Embryonic facial prominence (tissue), 1 donor: ENCODE measurements around the gene PDE6A.
"Not testable (repeated sequence)": the region's sequence is repeated elsewhere in the genome, so short reads cannot be mapped to it uniquely, and the experiment has no call there.

Source experiments
- DNase-seq: peaks from one replicate; pipeline ENCODE4 v3.0.0-alpha.2; 2016; ENCODE audit errors: extremely low spot score

PDE6A gene

DNA sequence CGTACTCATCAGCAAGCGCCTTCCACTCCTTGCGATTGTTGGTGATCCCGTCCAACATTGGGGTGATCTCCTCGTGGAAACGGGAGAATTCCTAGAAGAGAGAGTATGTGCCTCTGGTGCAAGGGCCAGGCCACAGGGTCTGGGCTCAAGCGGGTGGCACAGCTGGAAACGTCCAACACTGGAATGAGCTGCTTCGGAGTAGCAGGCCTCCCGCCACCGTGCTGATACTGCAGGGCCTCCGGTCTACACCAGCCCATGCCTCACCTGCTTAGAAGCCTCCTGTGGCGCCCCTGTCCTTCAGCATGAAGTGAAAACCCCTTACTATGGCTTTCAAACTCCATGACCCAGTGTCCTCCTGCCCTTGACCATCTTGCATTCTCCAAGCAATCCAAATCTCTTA lies 81.4 kb downstream of the PDE6A start:
- DNase-seq = no peak

- no peak for DNase-seq
These were observed 83.7 kb downstream of the PDE6A start for GRCh38 chr5:149860801-149861322.

GRCh38 chr5:149859746-149860145 lies 84.8 kb downstream of the PDE6A start:
- DNase-seq = no peak

DNA sequence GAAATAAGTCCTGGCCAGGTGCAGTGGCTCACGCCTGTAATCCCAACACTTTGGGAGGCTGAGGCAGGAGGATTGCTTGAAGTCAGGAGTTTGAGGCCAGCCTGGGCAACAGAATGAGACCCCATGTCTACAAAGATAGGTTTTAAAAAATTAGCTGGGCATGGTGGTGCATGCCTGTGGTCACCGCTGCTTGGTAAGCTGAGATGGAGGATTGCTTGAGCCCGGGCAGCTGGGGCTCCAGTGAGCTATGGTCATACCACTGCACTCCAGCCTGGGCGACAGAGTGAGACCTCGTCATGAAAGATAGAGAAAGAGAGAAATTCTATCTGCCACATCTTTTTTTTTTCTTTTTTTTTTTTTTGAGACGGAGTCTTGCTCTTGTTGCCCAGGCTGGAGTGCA lies 86.1 kb downstream of the PDE6A start:
- DNase-seq = not testable (repeated sequence)

GRCh38 chr5:149857499-149857898 lies 87.1 kb downstream of the PDE6A start:
- DNase-seq = no peak

- no peak for DNase-seq
These were observed 89.2 kb downstream of the PDE6A start for GRCh38 chr5:149855366-149855765.

DNA sequence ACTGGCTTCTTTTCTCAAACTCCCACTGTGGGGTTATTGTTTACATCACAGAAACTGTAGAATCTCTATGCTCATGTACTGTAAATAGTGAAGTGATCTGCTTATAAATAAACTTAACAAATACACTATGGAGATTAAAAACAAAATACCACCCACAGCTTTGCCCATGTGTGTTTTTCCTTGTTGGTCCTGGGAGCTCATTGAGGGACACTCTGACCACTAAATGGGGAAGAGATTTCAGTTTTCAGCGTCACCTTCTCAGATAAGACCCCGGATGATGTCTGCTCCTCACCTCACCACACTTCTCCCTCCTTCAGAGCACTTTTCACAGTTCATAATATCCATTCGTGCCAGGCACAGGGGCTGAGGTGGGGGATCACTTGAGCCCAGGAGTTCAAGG lies 89.7 kb downstream of the PDE6A start:
- DNase-seq = no peak

GRCh38 chr5:149853701-149854100 lies 90.9 kb downstream of the PDE6A start:
- DNase-seq = no peak

- no peak for DNase-seq
These were observed 91.3 kb downstream of the PDE6A start for GRCh38 chr5:149853331-149853648.

DNA sequence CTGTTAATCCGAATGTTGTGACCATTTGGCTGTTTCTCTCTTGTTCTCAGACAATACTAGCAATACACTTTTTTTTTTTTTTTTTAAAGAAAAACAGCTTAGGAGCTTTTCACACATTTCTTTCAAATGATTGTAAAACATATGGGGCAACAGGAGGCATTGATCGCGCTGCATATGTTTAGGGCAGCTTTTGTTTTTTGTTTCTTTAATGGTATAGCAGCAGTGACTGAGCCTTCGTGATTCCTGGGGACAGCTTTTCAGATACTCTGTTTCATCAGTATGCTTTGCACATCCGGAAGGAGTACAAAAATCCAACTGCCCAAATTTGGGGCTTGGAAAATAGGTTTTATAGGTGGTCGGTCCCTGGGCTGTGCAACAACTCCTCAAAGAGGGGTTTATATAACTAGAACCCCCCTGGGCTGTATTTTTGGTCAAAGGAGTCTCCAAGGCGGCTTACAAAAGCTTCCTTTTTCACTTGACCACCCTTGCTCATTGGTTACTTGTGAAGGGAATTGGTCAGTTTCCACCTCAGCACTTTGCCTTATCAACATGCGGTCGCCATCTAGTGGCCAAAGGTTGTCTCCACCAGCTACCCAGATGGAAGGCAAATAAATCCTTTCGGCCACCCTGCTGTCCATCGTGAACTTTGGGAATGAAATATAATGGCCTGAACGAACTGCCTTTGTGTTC lies 91.8 kb downstream of the PDE6A start:
- DNase-seq = no peak

DNA sequence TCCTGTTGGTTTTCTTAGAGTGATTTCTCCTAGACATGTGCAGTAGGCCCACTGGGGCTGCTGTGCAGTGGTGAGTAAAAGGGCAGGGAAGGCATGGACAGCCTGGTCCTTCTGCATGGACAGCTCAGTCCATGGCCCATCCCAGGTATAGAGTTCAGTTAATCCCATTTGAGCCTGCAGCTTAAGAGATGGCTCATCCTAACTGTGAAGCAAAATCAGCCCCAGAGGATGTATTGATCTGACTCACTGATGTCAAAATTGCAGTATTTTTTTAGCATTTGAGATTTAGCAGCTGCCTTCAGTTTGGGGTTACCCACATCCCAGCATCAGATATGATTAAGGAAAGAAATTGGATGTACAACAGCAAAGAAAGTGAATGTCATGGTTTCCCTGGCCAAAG lies 93.4 kb downstream of the PDE6A start:
- DNase-seq = no peak

DNA sequence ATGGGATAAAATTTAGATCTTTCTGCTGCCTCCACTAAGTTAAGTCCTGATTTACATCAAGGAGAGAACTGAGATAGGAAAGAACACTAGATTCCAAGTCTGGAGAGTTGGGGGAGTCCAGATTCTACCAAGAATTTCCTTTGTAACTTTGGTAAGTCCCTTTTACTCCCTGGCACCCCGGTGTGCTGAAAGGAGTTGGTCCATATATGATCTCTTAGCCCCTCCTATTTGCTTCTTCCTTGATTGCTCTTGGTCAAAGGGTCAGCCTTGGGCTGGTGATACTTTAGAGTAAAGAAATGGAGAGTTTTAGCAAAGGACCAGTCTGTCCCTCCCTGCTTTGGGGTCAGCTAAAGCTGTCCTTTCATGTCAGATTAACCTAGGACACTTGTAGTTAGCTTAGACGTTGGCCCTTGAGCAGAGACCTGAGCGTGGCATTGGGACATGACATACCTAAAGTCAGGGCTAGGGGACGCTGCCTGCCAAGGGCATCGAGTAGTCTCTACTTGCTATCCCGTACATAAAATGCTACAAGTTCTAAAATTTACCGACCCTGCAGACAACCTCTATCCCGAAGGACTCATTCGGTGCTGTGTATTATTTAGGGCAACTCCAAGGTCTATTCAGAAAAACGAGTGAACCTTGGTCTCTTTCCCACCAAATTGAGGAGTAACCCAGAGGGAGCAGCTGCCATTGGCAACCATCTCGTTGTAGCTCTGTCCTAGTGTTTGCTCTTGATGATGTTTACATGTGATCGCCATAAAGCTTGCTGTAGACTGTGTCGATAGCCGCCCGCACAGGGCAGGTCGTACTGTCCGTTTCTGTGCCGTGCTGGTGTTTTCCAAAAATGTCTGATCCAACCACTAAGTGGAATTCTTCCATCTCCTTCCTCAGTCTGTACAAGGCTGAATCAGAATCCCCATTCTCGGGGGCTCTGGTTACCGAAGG lies 94.4 kb downstream of the PDE6A start:
- DNase-seq = no peak

DNA sequence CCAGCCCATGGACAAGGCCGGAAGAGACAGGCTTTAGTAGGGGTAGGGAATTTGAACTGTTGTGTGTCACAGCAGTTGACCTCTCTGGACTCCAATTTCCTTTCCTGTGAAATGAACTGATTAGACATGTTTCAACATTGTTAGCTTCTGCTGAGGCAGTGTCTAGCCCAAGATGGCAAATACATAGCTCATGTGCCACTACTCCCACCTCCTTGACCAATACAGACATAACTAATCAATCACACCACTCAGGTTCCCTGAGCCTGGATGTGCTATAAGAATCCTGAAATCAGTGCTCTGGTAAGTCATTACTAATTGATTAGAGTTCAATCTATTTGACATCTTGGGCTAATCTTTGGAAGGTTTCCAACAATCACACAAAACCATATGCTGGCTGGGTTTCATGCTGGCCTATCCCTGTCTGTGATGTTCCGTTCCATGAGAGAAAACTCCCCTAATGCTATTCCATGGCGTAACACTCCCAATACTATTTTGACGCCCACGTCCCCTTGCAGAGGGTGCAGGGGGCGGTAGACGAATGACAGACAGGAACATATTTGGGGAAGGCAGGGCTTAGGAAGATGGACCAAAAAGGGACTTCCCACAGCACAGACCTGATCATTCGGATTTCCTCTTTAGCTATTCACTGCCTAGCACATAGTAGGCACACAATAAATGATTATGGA lies 95.2 kb downstream of the PDE6A start:
- no peak for DNase-seq

GRCh38 chr5:149847611-149848010 lies 97.0 kb downstream of the PDE6A start:
- no peak for DNase-seq

GRCh38 chr5:149846021-149846420 lies 98.6 kb downstream of the PDE6A start:
- DNase-seq = no peak

- no peak for DNase-seq
These were observed 99.0 kb downstream of the PDE6A start for GRCh38 chr5:149845601-149846000.

DNA sequence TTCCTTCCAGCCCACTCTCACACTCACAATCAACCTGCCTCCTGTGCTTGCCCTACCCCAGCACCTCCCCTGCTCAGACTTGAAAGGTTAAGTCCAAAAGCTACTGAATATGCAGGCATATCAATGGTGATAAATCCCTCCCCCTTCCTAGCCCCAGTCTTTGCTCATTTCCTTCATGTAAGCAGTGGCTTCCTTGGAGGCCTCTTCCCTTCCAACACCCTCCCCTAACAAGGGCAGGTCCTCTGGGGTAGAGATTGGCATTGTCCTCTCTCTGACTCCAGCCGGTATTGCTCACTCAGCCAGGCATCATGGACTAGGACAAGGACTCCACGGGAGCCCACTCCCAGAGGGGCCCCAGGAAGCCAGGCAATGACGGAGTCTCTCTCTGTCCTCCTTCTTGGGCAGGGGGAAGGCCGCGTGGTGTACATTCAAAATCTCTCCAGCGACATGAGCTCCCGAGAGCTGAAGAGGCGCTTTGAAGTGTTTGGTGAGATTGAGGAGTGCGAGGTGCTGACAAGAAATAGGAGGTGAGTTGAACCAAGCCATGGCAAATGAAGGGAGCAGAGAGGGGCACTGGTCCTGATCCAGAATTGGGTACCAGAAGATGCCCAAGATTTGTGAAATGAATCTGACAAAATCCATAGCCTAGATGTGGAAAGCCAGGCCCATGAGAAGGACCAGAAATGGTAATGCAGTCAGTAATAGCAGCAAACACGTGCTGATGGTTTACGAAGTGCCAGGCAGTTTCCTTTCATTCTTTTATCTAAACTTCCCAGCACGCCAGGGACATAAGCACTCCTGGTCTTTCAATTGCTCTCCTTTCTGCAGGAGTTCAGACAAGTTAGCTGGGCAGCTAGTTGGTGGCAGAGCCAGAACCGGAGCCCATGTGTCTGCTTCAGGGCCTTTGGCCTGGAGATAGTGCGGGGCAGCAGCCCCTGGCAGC lies 102.5 kb downstream of the PDE6A start:
- no peak for DNase-seq

DNA sequence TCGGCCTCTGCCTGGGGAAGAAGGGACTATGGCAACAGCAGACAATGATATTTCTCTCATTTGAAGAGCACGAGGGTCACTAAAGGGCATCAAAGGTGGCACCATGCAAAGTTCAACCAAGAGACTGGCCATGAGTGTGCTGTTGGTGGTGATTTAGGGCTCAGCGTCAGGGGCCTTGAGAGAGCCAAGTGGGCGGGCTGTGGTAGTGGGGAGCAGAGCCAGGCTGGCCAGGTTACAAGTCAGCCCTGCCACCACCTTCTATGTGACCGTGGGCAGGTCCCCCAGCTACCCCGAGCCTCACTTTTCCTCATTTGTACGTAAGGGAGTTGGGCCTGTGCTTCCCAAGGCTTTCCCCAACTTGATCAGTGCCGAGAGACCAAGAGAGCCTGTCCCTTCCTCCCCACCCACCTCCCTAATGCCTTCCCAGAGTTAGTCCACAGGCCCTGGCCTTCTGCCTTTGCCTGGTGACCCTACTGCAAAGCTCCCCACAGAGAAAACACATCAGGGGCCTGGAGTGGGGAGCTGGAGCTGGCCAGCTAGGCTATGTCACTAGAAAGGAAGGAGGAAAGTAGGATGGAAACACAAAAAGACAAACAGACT lies 104.3 kb downstream of the PDE6A start:
- DNase-seq = no peak

DNA sequence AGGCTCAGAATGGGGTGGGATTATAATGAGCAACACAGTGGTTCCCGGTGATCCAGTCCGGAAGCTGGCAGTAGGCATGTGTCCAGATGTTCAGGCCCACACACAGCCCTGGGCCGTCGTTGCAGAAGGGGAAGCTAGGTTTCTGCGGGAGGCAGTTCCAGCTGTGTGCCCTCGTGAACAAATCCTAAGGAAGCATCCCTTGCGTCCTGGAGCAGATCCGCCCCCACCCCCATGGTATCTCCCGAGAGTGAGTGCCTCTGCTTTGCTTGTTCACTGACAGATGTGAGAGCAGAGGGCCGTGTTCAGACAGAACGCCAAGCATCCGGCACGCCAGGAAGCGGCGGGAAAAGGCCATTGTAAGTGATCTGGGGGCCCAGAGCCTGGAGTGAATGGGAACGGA lies 104.8 kb downstream of the PDE6A start:
- no peak for DNase-seq

- DNase-seq = no peak
These were observed 105.5 kb downstream of the PDE6A start for GRCh38 chr5:149838881-149839739.
